Measurements from ENCODE around the gene CRLF1.
"Not testable (repeated sequence)": the region's sequence is repeated elsewhere in the genome, so short reads cannot be mapped to it uniquely, and the experiment has no call there.

The CRLF1 gene

GRCh38 chr19:18608102-18608804, 1.7 kb upstream of the CRLF1 start:
- no peak for DNase-seq

DNA sequence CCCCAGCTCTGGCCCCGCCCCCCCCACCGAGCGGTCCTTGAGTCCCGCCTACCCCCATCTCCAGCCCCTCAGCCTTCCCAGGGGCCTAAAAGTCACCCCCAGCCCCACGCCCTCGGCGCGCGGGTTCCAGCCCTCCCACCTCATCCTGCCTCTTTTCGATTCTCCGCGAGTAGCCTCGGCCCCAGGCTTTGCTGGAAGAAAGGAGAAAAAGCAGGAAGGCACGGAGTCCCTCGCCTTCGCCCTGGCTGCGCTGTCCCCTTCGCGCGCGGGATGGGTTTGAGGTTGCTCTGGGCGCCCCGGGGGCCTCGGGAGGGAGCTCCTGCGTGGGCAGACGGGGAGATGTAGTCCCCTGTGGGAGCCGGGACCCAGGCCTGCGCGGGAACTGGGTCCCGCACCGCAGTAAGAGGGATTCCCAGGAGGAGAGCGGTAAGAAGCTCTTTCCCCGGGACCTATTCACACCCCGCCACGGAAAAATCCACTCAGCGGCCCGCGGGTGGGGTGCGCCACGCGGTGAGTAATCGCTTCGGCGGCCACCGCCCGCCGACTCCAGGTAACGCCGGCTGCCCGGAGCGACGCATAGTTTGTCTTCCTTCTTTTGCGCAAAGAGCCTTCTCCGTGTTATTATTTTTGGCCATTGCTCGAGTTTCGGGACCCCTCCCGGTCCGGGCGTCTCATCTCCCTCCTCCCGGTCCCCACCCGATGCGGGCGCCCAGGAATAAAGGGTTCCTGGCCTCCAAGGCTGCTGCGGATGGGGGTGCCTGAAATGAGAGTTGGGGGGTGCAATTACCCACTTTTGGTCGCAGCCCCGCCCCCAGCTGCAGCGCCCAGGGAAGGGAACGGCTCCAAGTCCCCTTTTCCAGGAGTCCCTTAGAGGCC, 865 bp upstream of the CRLF1 start:
- no peak for DNase-seq

GRCh38 chr19:18605546-18606280, 886 bp downstream of the CRLF1 start:
- DNase-seq = no peak

GRCh38 chr19:18605196-18605545, 1.4 kb downstream of the CRLF1 start:
- no peak for DNase-seq

DNA sequence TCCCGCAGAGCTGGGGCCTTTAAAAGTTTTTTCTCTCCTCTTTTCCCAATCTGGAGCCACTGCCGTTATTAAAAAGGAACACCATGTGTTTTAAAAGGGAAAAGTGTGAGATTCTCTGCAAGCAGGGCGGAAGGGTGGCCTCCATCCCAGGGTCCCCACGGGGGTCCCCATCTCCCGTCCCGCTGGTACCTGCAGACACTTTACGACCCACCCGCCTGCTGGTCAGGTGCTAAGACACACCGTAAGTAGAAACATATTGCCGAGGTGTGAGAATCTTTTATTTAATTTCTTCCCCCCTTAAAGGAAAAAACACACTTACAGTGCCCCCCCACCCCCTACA, 1.8 kb downstream of the CRLF1 start:
- no peak for DNase-seq

DNA sequence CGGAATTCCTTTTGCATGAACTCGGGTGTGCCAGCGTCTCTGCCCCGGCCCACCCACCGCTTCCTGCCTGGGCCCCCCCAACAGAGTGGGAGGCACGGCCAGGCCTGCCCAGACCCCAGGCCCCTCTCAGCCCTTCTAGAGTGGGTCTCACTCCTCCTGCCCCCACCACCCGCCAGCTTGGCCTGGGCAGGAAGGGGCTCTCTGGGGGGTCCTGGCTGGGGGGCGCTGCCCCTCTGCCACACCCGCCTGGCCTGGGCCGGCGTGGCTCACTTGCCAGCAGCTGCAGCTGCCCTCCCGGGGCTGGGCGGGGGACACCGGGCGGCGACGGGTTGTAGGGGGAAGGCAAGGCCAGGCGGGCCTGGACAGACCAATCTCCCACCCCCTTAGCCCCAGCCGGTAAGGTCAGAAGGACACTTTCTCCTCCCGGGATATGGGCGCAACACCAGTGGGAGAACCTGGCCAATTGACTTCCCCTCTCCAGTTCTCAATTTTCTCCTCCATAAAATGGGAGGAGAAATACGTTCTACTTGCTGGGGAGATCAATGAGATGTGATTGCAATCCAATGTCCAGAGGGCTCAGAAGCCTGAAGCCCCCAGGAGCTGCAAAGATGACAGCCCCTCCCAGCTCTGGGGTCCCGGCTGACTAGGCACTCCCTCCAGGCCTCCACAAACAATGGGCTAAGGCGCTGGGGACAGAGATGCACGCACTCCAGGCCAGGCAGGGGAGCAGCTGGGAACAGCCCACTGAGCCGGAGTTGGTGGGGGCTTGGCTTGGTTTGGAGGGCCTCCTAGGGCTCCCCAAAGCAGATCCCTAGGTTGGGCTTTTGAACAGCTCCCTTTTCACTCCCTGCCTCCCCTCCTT, 2.4 kb downstream of the CRLF1 start:
- no peak for DNase-seq

GRCh38 chr19:18603255-18603957, 3.2 kb downstream of the CRLF1 start:
- no peak for DNase-seq

- no peak for DNase-seq
These were observed 4.7 kb downstream of the CRLF1 start for GRCh38 chr19:18601875-18602274.

GRCh38 chr19:18600692-18601397, 5.8 kb downstream of the CRLF1 start:
- DNase-seq = not testable (repeated sequence)

- DNase-seq = no peak
These were observed 7.1 kb downstream of the CRLF1 start for GRCh38 chr19:18599485-18599884.

GRCh38 chr19:18597809-18598660, 8.6 kb downstream of the CRLF1 start:
- DNase-seq = no peak

DNA sequence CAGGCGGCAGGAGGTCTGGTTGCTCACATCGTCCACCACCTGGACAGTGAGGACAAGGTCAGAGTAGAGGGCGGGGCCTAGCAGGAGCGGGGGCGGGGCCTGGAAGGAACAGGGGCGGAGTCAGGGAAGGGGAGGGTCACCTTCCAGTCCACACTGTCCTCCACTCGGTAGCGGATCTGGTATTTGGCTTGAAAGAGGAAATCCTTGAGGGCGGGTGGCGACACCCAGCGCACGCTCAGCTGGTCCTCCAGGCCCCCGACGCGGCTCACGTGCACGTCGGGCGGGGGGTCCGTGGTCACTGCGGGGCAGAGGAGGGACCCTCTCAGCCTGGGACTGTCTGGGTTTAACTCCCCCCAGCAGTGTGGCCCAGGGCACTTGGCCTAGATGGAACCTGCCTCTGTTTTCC, 9.8 kb downstream of the CRLF1 start:
- no peak for DNase-seq

DNA sequence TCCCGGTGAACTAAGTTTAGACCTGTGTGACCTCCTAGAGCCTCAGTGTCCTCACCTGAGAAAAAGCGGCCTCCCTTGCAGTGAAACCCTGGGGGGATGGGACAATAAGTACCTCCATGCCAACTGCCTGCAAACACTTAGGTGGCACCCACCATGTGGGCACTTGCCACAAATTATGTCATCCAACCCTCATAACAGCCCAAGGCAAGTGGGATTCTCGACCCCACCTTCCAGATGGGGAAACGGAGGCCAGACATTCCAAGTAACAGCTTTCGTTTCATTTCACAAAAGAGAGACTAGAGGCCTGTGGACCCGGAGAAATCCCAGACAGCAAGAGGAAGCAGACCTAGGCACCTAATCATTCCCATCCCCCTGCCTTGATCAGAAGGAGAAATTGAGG, 11.1 kb downstream of the CRLF1 start:
- no peak for DNase-seq

- DNase-seq = no peak
These were observed 11.7 kb downstream of the CRLF1 start for GRCh38 chr19:18594824-18595373.

GRCh38 chr19:18594096-18594823, 12.3 kb downstream of the CRLF1 start:
- DNase-seq = peak; percentile 19

- DNase-seq = no peak
These were observed 13.1 kb downstream of the CRLF1 start for GRCh38 chr19:18593367-18594095.

- not testable (repeated sequence) for DNase-seq
These were observed 13.9 kb downstream of the CRLF1 start for GRCh38 chr19:18592732-18593131.

GRCh38 chr19:18591735-18592385, 14.7 kb downstream of the CRLF1 start:
- no peak for DNase-seq

Measured in KG1 (cell line).